GM13976 (cell line): ENCODE results near the gene TRIM2.
A peak's percentile ranks its signal among the peaks of the same experiment; 100 is the strongest.

Experiments used
- DNase-seq: peaks from one replicate; pipeline ENCODE4 v3.0.0; 2012; ENCODE audit warnings: low spot score
- in situ Hi-C: fragments of 300-500 bp; cut with MboI; formaldehyde crosslinking; loops from one replicate; pipeline ENCODE4 v1.12.0; 2022; ENCODE audit warnings: low sequenced_read_pairs, mixed read lengths, inconsistent platforms; ENCODE audit not compliant: unreplicated experiment
- TF ChIP-seq, protein P1 (sequence below): IDR thresholded peaks from 2 replicates; pipeline ENCODE4 v1.5.1; 2012; ENCODE audit warnings: borderline replicate concordance, mild to moderate bottlenecking; ENCODE audit not compliant: insufficient read depth; ENCODE audit errors: extremely low read depth, missing control alignments, control extremely low read depth

The TRIM2 gene

DNA sequence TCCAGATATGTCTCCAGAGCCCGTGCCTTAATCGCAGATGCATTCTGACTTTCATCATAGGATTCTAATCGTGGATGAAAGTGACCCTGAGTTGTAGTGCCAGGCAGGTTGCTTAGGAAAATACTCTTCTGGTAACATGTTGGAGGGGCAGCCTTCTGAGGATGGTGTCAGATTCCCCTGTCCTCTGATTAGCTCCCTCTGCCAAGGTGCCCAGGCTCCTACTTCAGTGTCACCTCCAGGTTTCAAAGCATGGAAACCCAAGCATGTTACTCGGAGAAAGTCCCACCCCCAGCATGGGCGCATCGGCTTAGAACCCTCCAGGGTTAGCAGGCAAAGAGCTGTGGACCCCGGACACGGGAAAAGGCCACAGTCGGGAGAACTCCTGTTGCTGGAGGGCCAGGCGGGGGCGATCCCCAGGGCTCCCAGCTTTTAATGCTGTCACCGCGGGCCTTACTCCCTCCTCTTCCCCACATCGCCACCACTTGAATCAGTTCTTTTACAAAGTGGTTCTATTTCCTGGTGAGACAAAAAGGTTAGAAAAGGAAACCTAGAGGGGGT lies 44.5 kb downstream of the TRIM2 start:
- DNase-seq = no peak
- TF ChIP-seq, protein P1, sequence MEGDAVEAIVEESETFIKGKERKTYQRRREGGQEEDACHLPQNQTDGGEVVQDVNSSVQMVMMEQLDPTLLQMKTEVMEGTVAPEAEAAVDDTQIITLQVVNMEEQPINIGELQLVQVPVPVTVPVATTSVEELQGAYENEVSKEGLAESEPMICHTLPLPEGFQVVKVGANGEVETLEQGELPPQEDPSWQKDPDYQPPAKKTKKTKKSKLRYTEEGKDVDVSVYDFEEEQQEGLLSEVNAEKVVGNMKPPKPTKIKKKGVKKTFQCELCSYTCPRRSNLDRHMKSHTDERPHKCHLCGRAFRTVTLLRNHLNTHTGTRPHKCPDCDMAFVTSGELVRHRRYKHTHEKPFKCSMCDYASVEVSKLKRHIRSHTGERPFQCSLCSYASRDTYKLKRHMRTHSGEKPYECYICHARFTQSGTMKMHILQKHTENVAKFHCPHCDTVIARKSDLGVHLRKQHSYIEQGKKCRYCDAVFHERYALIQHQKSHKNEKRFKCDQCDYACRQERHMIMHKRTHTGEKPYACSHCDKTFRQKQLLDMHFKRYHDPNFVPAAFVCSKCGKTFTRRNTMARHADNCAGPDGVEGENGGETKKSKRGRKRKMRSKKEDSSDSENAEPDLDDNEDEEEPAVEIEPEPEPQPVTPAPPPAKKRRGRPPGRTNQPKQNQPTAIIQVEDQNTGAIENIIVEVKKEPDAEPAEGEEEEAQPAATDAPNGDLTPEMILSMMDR = no peak
- in situ Hi-C loops = no loop called here

DNA sequence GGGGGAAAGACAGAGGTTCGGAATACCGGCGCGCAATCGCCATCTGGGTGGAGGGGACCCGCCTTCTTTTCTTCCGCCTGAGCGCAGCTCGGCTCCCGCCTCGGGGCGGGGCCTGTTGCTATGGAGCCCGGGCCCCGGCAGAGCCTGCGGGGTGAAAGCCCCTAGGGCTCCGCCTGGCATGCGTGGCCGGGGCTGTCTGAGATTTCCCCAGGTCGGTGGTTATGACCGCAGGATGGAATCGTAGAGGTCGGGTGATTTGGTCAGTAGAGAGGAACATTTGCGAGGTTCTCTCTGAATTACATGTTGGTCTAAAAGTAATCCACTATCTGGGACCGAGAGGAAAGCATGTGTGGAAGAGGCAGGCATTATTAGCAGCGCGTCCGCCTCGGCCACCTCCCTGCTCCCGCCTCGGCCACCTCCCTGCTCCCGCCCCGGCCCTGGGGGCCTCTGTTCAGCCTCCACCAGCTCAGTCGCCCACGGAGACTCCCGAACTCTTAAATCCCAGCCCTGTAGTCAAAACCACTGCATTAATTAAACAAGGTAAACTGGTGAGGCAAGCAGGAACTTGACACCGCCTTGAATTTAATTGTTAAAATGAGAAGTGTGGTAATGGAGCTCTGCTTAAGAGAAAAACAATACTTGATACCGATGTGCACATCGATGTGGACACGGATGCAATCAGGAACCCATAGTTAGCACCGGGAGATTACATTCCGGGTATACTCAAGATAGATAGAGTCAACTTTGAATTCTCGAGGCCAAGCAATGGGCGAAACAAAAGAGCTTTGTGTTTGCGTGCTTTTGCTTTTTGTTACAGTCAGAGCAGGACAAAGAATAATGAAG lies 45.2 kb downstream of the TRIM2 start:
- TF ChIP-seq, protein P1 = no peak
- in situ Hi-C loops = no loop called here
- DNase-seq = peak; percentile 94

DNA sequence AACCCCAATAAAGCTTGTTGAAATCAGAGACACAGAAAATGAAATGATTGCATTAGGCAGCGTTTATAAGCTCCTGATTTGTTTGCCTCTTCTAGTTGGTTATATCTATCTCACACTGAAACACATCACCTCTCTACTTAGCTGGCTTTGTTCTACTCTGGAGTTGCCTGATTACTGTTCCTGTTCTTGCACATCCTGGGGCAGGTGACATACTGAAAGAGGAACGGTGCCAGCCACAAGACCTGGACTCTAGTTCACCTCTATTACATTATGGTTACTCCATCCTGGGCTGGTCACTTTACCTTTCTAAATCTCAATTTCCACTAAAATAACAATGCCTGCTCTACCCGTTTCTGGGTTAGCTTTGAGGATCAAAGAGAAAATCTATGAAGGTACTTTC lies 47.9 kb downstream of the TRIM2 start:
- TF ChIP-seq, protein P1 = no peak
- in situ Hi-C loops = no loop called here

DNA sequence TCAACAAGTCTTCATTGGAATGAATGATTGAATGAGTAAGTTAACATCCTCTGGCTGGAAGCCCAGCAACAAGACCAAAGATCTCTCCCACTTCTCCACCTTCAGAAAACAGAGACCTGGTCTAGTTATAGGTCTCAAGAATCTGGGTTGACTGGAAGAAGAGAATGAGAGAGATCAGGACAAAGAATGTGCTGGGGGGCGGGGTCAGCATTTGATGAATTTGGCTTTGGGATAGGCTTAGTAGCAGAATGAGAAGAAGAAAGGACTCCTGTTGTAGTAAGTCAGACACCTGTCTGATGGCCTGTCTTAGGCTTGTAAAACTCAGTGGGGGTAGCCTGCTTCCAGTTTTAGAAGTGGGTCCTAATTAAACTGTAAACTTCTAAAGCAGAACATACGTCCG lies 51.0 kb downstream of the TRIM2 start:
- DNase-seq = no peak
- TF ChIP-seq, protein P1 = no peak
- in situ Hi-C loops = no loop called here

More for the DNA sequence above, 47.9 kb downstream of the TRIM2 start:
- DNase-seq = no peak

DNA sequence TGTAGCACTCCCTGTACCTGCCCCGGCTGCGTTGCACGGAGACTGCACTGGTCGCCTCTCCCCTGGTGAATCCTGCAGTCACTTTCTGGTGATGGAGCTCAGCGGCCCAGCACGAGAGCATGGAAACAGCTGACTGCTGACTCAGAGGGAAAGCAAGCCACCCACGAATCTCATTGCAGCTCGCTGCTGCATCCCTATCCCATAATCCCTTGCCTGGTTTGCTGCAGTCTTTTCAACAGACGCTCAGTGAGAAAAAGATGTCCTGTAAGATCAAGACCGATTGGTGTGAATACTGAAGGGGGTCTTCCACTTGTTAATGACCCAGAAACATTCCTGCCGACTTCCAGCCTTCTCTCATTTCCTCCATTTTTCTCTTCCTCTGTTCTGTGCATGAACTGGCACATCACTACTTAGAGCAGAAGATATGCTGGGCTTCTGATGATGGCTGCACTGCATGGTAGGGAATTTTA lies 52.9 kb downstream of the TRIM2 start:
- DNase-seq = peak; percentile 39
- TF ChIP-seq, protein P1 = no peak
- in situ Hi-C loops = no loop called here

DNA sequence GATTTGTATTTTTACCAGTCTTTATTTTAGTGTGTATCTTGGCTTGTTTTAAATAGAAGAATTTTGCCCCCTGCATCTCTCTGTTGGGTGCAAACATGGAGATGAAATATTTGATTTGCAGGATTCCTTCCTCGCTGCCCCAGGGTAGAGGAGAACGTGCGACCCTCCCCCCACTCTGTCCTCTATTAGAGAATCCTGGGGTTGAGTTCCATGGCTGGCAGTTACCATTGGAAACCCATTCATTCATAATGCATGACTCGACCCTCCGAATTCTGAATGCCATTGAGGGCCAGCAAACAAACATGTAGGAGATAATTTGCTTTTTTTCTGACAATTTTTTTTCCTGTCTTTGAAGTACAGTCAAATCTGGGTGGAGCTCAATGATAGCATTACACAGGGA lies 53.7 kb downstream of the TRIM2 start:
- DNase-seq = no peak
- in situ Hi-C loops = no loop called here
- TF ChIP-seq, protein P1 = no peak

DNA sequence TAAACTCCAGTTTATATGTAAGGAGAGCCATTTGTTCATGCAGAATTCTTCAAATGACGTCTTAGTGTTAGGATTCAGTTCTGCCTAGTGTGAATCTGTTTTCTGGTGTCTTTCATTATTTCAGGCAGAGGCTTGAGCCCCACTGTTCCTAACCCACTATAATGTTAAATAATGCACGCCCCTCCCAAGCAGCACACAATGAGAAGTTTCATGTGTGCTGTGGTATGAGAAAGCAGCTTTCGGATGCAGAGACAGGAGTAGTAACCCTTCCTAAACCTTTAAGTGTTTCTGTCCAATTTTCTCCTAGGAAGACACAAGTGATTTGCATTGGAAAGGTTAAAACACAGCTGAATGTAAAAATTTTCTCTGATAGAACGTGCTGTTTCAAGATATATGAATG lies 54.5 kb downstream of the TRIM2 start:
- in situ Hi-C loops = no loop called here
- DNase-seq = no peak
- TF ChIP-seq, protein P1 = no peak
